A549 (cell line): ENCODE data around the gene TMIGD1. TPM values are rescaled to one million over a fixed set of nuclear protein-coding genes. Genes with fewer than 3 reads are reported as not detected.

ENCODE experiments used
- ATAC-seq, 2 experiments: fragments of 200-7000 bp in 1 of 2; fragments of >200 bp in 1 of 2; cut with Nextera tagmentation in 1 of 2; cut with Tn5 transposase in 1 of 2; 3 replicates each; pipeline versions ENCODE4 v1.8.0 to v1.9.1; 2018 to 2020; ENCODE audit warnings: mild to moderate bottlenecking in 1 of 2, moderate library complexity in 1 of 2
- CTCF ChIA-PET: fragments of 300-600 bp; sonication (Branson Sonifier 250); formaldehyde crosslinking; extraction: SDS; loops from one replicate; lab custom pipeline; 2021; ENCODE audit warnings: antibody characterized with exemption, inconsistent platforms; lab: Yijun Ruan, JAX
- POLR2A ChIA-PET: fragments of 350-600 bp; formaldehyde crosslinking; extraction: SDS; loops from one replicate; lab custom pipeline; 2021; ENCODE audit warnings: antibody characterized with exemption, inconsistent platforms; lab: Yijun Ruan, JAX
- DNase-seq, 2 experiments: peaks; one replicate each; pipeline versions ENCODE4 v3.0.0 to v3.0.0-alpha.2; 2011 to 2016; ENCODE audit warnings: low read depth in 1 of 2, low spot score in 1 of 2
- FAIRE-seq: peaks from 2 replicates; lab custom pipeline; 2011; peaks lifted over from hg19 to GRCh38; lab: Jason Lieb, UNC
- H3K27ac ChIP-seq, 2 experiments: fragments of >200 bp; sonication (Bioruptor Twin); formaldehyde crosslinking; 3 replicates each; pipeline ENCODE4 v1.5.1; 2016 to 2017
- H3K4me1 ChIP-seq: fragments of >200 bp; sonication (Bioruptor Twin); formaldehyde crosslinking; 3 replicates; pipeline ENCODE4 v1.6.1; 2016
- H3K4me2 ChIP-seq: fragments of >200 bp; sonication (Bioruptor Twin); formaldehyde crosslinking; 3 replicates; pipeline ENCODE4 v1.6.1; 2016
- H3K4me3 ChIP-seq: fragments of >200 bp; sonication (Bioruptor Twin); formaldehyde crosslinking; 3 replicates; pipeline ENCODE4 v1.5.1; 2016
- H3K9me3 ChIP-seq: fragments of >200 bp; sonication (Bioruptor Twin); formaldehyde crosslinking; 3 replicates; pipeline ENCODE4 v1.6.1; 2016
- ATOH8 ChIP-seq: fragments of 250-450 bp; sonication (Bioruptor Pico); IDR thresholded peaks from 2 replicates; pipeline ENCODE4 v1.5.0; 2020; ENCODE audit warnings: low read depth, mild to moderate bottlenecking, moderate library complexity
- BCL3 ChIP-seq: fragments of >200 bp; sonication (Bioruptor Twin); formaldehyde crosslinking; IDR thresholded peaks from 3 replicates; pipeline ENCODE4 v1.6.1; 2016
- BHLHE40 ChIP-seq: IDR thresholded peaks from 2 replicates; pipeline ENCODE4 v1.6.1; 2012; ENCODE audit warnings: low read depth, low read length, inconsistent platforms
- CBX8 ChIP-seq: fragments of 200-600 bp; sonication (generic); IDR thresholded peaks from 2 replicates; pipeline ENCODE4 v1.6.1; 2016
- EHF ChIP-seq: fragments of 250-450 bp; sonication (Bioruptor Pico); IDR thresholded peaks from 2 replicates; pipeline ENCODE4 v1.5.0; 2020; ENCODE audit warnings: mild to moderate bottlenecking
- FOSB ChIP-seq: fragments of 250-450 bp; sonication (Bioruptor Pico); IDR thresholded peaks from 2 replicates; pipeline ENCODE4 v1.5.0; 2020; ENCODE audit warnings: mild to moderate bottlenecking, moderate library complexity
- FOSL2 ChIP-seq, 2 experiments: fragments of 450-650 bp in 1 of 2; fragments of >200 bp in 1 of 2; sonication (Bioruptor Twin) in 1 of 2; formaldehyde crosslinking; IDR thresholded peaks; 2 replicates each; pipeline versions ENCODE4 v1.5.0 to v1.6.1; 2016 to 2020; ENCODE audit warnings: mild to moderate bottlenecking in 1 of 2, moderate library complexity in 1 of 2
- FOXS1 ChIP-seq: fragments of 250-450 bp; sonication (Bioruptor Pico); IDR thresholded peaks from 2 replicates; pipeline ENCODE4 v1.5.0; 2020; ENCODE audit warnings: mild to moderate bottlenecking, moderate library complexity
- HES2 ChIP-seq: fragments of >200 bp; sonication (Bioruptor Twin); formaldehyde crosslinking; IDR thresholded peaks from 2 replicates; pipeline ENCODE4 v1.6.1; 2016
- HEYL ChIP-seq: fragments of 250-450 bp; sonication (Bioruptor Pico); IDR thresholded peaks from 2 replicates; pipeline ENCODE4 v1.8.0; 2021; ENCODE audit warnings: mild to moderate bottlenecking, moderate library complexity
- HOXA7 ChIP-seq: fragments of 250-450 bp; sonication (Bioruptor Pico); IDR thresholded peaks from 2 replicates; pipeline ENCODE4 v1.5.0; 2020; ENCODE audit warnings: mild to moderate bottlenecking, moderate library complexity
- HOXB13 ChIP-seq: fragments of 250-450 bp; sonication (Bioruptor Pico); IDR thresholded peaks from 2 replicates; pipeline ENCODE4 v1.5.0; 2020; ENCODE audit warnings: low read depth, mild to moderate bottlenecking, moderate library complexity
- JUNB ChIP-seq: fragments of >200 bp; sonication (Bioruptor Twin); formaldehyde crosslinking; IDR thresholded peaks from 2 replicates; pipeline ENCODE4 v1.6.1; 2016
- KDM5A ChIP-seq: fragments of 200-600 bp; sonication (generic); IDR thresholded peaks from 2 replicates; pipeline ENCODE4 v1.6.1; 2016; ENCODE audit warnings: antibody characterized with exemption, mild to moderate bottlenecking
- MAFK ChIP-seq: fragments of 450-650 bp; IDR thresholded peaks from 2 replicates; pipeline ENCODE4 v1.6.1; 2014; ENCODE audit not compliant: partially characterized antibody
- MAX ChIP-seq: IDR thresholded peaks from 2 replicates; pipeline ENCODE4 v1.6.1; 2012
- MYC ChIP-seq: IDR thresholded peaks from 2 replicates; pipeline ENCODE4 v1.6.1; 2012; ENCODE audit warnings: mild to moderate bottlenecking, inconsistent platforms, low read length, improper control_type of control experiment, borderline replicate concordance
- NFE2L2 ChIP-seq: fragments of 150-350 bp; conservative IDR thresholded peaks from 2 replicates; pipeline ENCODE4 v1.6.1; 2014; ENCODE audit warnings: low read length
- NR3C1 ChIP-seq: fragments of >200 bp; sonication (Bioruptor Twin); formaldehyde crosslinking; IDR thresholded peaks from 3 replicates; pipeline ENCODE4 v1.6.1; 2017
- PHF8 ChIP-seq: fragments of 200-600 bp; sonication (generic); IDR thresholded peaks from 2 replicates; pipeline ENCODE4 v1.6.1; 2016; ENCODE audit warnings: low read depth, mild to moderate bottlenecking, antibody characterized with exemption, moderate library complexity, borderline replicate concordance
- POLR2A ChIP-seq: IDR thresholded peaks from 2 replicates; pipeline ENCODE4 v1.6.1; 2012; ENCODE audit warnings: mild to moderate bottlenecking, low read length
- POLR2AphosphoS2 ChIP-seq: conservative IDR thresholded peaks from 2 replicates; pipeline ENCODE4 v1.6.1; 2012; ENCODE audit warnings: low read length, improper control_type of control experiment, inconsistent platforms
- RCOR1 ChIP-seq: fragments of 150-350 bp; IDR thresholded peaks from 2 replicates; pipeline ENCODE4 v1.6.1; 2014; ENCODE audit warnings: antibody characterized with exemption, low read length, low read depth
- RFX5 ChIP-seq: fragments of 450-650 bp; IDR thresholded peaks from 2 replicates; pipeline ENCODE4 v1.7.1; 2014; ENCODE audit warnings: antibody characterized with exemption, mild to moderate bottlenecking, moderate library complexity
- SREBF2 ChIP-seq: fragments of 450-650 bp; IDR thresholded peaks from 2 replicates; pipeline ENCODE4 v1.6.1; 2014; ENCODE audit warnings: mild to moderate bottlenecking, moderate library complexity
- USF2 ChIP-seq: fragments of 450-650 bp; IDR thresholded peaks from 2 replicates; pipeline ENCODE4 v1.6.1; 2014; ENCODE audit warnings: antibody characterized with exemption
- ZC3H11A ChIP-seq: fragments of 450-650 bp; IDR thresholded peaks from 2 replicates; pipeline ENCODE4 v1.6.1; 2014; ENCODE audit warnings: antibody characterized with exemption, mild to moderate bottlenecking
- ZSCAN20 ChIP-seq: fragments of 250-450 bp; sonication (Bioruptor Pico); IDR thresholded peaks from 2 replicates; pipeline ENCODE4 v1.8.0; 2022; ENCODE audit warnings: mild to moderate bottlenecking, moderate library complexity
- WGBS: methylation state at CpG from one replicate; pipeline ENCODE4 v1.1.6; 2017; ENCODE audit errors: missing lambda C conversion rate; 5-methylcytosine and 5-hydroxymethylcytosine counted together
- polyA plus RNA-seq, 4 experiments: library from polyadenylated mRNA; depleted of rRNA in 3 of 4; stranded (reverse); fragments of >200 nt; fragmentation: RNase III in 1 of 4; extraction: RNeasy Plus Mini Kit Qiagen cat#74134 plus additional on column Dnase treatment in 1 of 4; gene quantifications; 2 replicates in 3 of 4; 3 replicates in 1 of 4; pipeline ENCODE4 v1.2.3, GENCODE V29; 2011 to 2017

The TMIGD1 gene
- polyA plus RNA-seq, 2 of the 4 experiments (the other 2 are of a cell fraction): not detected

- 0 out of 6 replicates have a peak, but pooled peaks of 1 of the 2 experiments have one; percentile 11 for ATAC-seq
- no peak overlapping the region for H3K4me2 ChIP-seq
- H3K4me3 ChIP-seq: no peak overlapping the region
- H3K4me1 ChIP-seq: peaks cover 11% of the 10 kb centered on the region
- no peak for DNase-seq
- ChIA-PET POLR2A (no interaction called here), CTCF (interaction anchor here (1.8 to 3.8 kb wide), 3 partner anchors 9 to 20 kb away, joined by 4 to 16 read pairs (median 6); no protein-coding TSS in a partner anchor)
- WGBS: 91% methylated on average over 1 of the region's 1 CpG
- no peak for FAIRE-seq
- no peak overlapping the region for H3K27ac ChIP-seq
- TF ChIP-seq BHLHE40 (no peak), PHF8 (no peak), NR3C1 (no peak), SREBF2 (no peak), HES2 (no peak), FOSB (CRISPR knock-in tag) (no peak), USF2 (no peak), ZC3H11A (no peak), ZSCAN20 (CRISPR knock-in tag) (no peak), POLR2AphosphoS2 (no peak)
- H3K9me3 ChIP-seq: no peaks in the 10 kb centered on the region
Measured at GRCh38 chr17:30316736-30317135, 17.1 kb downstream of the TMIGD1 start.

GRCh38 chr17:30315106-30315505 lies 18.8 kb downstream of the TMIGD1 start:
- Histone ChIP-seq H3K9me3 (no peaks in the 10 kb centered on the region), H3K27ac (no peak overlapping the region), H3K4me2 (no peak overlapping the region), H3K4me3 (no peak overlapping the region), H3K4me1 (no peaks in the 10 kb centered on the region)
- TF ChIP-seq BCL3: no peak
- TF ChIP-seq FOXS1 (CRISPR knock-in tag): no peak
- no peak for TF ChIP-seq CBX8
- TF ChIP-seq HOXB13: no peak
- TF ChIP-seq MYC: no peak
- TF ChIP-seq KDM5A: no peak
- no peak for TF ChIP-seq NFE2L2
- no peak for TF ChIP-seq FOSL2 (IDR thresholded peaks at IDR 0.05)
- TF ChIP-seq FOSL2 (CRISPR knock-in tag; IDR thresholded peaks at IDR 0.05): no peak
- TF ChIP-seq NR3C1: no peak
- TF ChIP-seq EHF (CRISPR knock-in tag): no peak
- no peak for TF ChIP-seq JUNB
- TF ChIP-seq ZSCAN20 (CRISPR knock-in tag): no peak
- TF ChIP-seq MAX: no peak
- TF ChIP-seq HOXA7: no peak
- TF ChIP-seq POLR2AphosphoS2: no peak
- no peak for ATAC-seq
- peak; percentile 77 for FAIRE-seq
- ChIA-PET POLR2A (no interaction called here), CTCF (interaction anchor here (1.0 to 3.8 kb wide), 6 partner anchors 7 to 210 kb away, joined by 3 to 16 read pairs (median 4); no protein-coding TSS in a partner anchor)
- 36% methylated on average over 2 of the region's 2 CpGs for WGBS
- DNase-seq: no peak

- ATAC-seq (no peak), FAIRE-seq (no peak), DNase-seq (no peak)
- H3K4me1 ChIP-seq: no peaks in the 10 kb centered on the region
- CTCF ChIA-PET: interaction anchor here (1.1 to 3.8 kb wide), 5 partner anchors 9 to 209 kb away, joined by 3 to 16 read pairs (median 5); no protein-coding TSS in a partner anchor
- H3K4me3 ChIP-seq: no peak overlapping the region
- 80% methylated on average over 1 of the region's 1 CpG for WGBS
- H3K9me3 ChIP-seq: no peaks in the 10 kb centered on the region
- TF ChIP-seq RFX5: no peak
- TF ChIP-seq ATOH8 (CRISPR knock-in tag): no peak
- no peak for TF ChIP-seq POLR2A
- no peak for TF ChIP-seq RCOR1
- TF ChIP-seq MYC: no peak
- no peak for TF ChIP-seq MAFK
- no peak for TF ChIP-seq HEYL
- TF ChIP-seq HES2: no peak
- H3K27ac ChIP-seq: no peak overlapping the region
- POLR2A ChIA-PET: no interaction called here
- no peak overlapping the region for H3K4me2 ChIP-seq
Measured at GRCh38 chr17:30314474-30314873, 19.4 kb downstream of the TMIGD1 start.
